Gastroesophageal sphincter (tissue), 4 donors: ENCODE results near the gene IKZF4. TPM values are rescaled to one million over a fixed set of nuclear protein-coding genes. Genes with fewer than 3 reads are reported as not detected.

Experiments
- ATAC-seq: fragments of 150-250 bp; one replicate; pipeline ENCODE4 v1.9.1; 2016; ENCODE audit warnings: mild to moderate bottlenecking, moderate library complexity
- H3K27ac ChIP-seq, 4 donors: fragments of 200-600 bp; sonication (generic) in 3 of 4; 1 replicate in 3 of 4; 2 replicates in 1 of 4; pipeline ENCODE4 v1.5.1; 2016 to 2019
- H3K27me3 ChIP-seq: fragments of 200-600 bp; sonication (generic); one replicate; pipeline ENCODE4 v1.5.1; 2019
- H3K36me3 ChIP-seq, 2 donors: fragments of 200-600 bp; sonication (generic); one replicate each; pipeline ENCODE4 v1.5.1; 2019; ENCODE audit warnings: control low read depth in 1 of 2
- H3K4me1 ChIP-seq, 3 donors: fragments of 200-600 bp; sonication (generic); 1 replicate in 2 of 3; 2 replicates in 1 of 3; pipeline ENCODE4 v1.5.1; 2016 to 2019; ENCODE audit warnings: control low read depth in 2 of 3
- H3K4me3 ChIP-seq, 2 donors: fragments of 200-600 bp; sonication (generic); one replicate each; pipeline ENCODE4 v1.5.1; 2019; ENCODE audit warnings: mild to moderate bottlenecking in 1 of 2, moderate library complexity in 1 of 2
- H3K9me3 ChIP-seq, 3 donors: fragments of 200-600 bp; sonication (generic); one replicate each; pipeline ENCODE4 v1.5.1; 2017 to 2019; ENCODE audit warnings: control low read depth in 2 of 3
- CTCF ChIP-seq, 4 experiments: fragments of 200-600 bp in 2 of 4; fragments of 450-650 bp in 2 of 4; sonication (generic) in 1 of 4; IDR thresholded peaks; one replicate each; pipeline ENCODE4 v1.5.1; 2017 to 2019; ENCODE audit warnings: antibody characterized with exemption in 4 of 4, mild to moderate bottlenecking in 2 of 4, moderate library complexity in 2 of 4
- EP300 ChIP-seq: sonication (generic); formaldehyde crosslinking; IDR thresholded peaks from one replicate; pipeline ENCODE4 v1.6.1; 2017; ENCODE audit warnings: antibody characterized with exemption, mild to moderate bottlenecking
- POLR2A ChIP-seq, 2 donors: fragments of 450-650 bp; IDR thresholded peaks; one replicate each; pipeline ENCODE4 v1.6.1; 2017; ENCODE audit warnings: antibody characterized with exemption in 2 of 2, mild to moderate bottlenecking in 2 of 2, moderate library complexity in 1 of 2
- POLR2AphosphoS5 ChIP-seq: sonication (generic); formaldehyde crosslinking; IDR thresholded peaks from one replicate; pipeline ENCODE4 v1.6.1; 2017; ENCODE audit warnings: antibody characterized with exemption
- WGBS, 2 donors: methylation state at CpG; one replicate each; pipeline ENCODE4 v1.1.5; 2018; ENCODE audit warnings: low coverage in 1 of 2; 5-methylcytosine and 5-hydroxymethylcytosine counted together
- total RNA-seq, 4 donors: library from RNA; depleted of rRNA; stranded (reverse); fragments of >200 nt; gene quantifications; one replicate each; pipeline ENCODE4 v1.1.0, GENCODE V29; 2016

The IKZF4 gene
- total RNA-seq, 4 donors from 2014 or later = 5.1 to 7.3 (median 6.5) TPM

GRCh38 chr12:56080556-56081138 lies 59.8 kb downstream of the IKZF4 start:
- WGBS, 2 donors = no CpG with 5 or more reads among the region's 20 CpGs
- TF ChIP-seq EP300 (no peak), POLR2A (IDR thresholded peaks at IDR 0.05) (no peak), POLR2AphosphoS5 (no peak), CTCF (IDR thresholded peaks at IDR 0.05) (no peak)
- no peak for ATAC-seq

GRCh38 chr12:56081393-56082347 lies 60.8 kb downstream of the IKZF4 start:
- peak overlapping the region in 3 of 4 donors; percentile 5 to 77 (median 76) for H3K27ac ChIP-seq

More at GRCh38 chr12:56080556-56081138, 59.8 kb downstream of the IKZF4 start:
- no peaks in the 10 kb centered on the region for H3K36me3 ChIP-seq
- H3K4me1 ChIP-seq = peaks cover 0 to 22% (median 6%) of the 10 kb centered on the region in 3 donors
- H3K27ac ChIP-seq = peak overlapping the region in 3 of 4 donors; percentile 45 to 77 (median 76)
- H3K9me3 ChIP-seq = no peaks in the 10 kb centered on the region
- H3K4me3 ChIP-seq = peak overlapping the region in 1 of 2 donors; percentile 58
- H3K27me3 ChIP-seq = peaks cover 22% of the 10 kb centered on the region

GRCh38 chr12:56082382-56082781 lies 61.5 kb downstream of the IKZF4 start:
- Histone ChIP-seq H3K36me3 (no peaks in the 10 kb centered on the region), H3K27ac (peak overlapping the region in 3 of 4 donors; percentile 5 to 52 (median 31)), H3K9me3 (no peaks in the 10 kb centered on the region), H3K4me1 (peaks cover 0 to 22% (median 6%) of the 10 kb centered on the region in 3 donors), H3K27me3 (peaks cover 22% of the 10 kb centered on the region), H3K4me3 (peak overlapping the region in 1 of 2 donors; percentile 58)
- 50% methylated on average over 1 of the region's 2 CpGs; no CpG with 5 or more reads in 1 of the 2 donors for WGBS, 2 donors
- no peak for ATAC-seq
- TF ChIP-seq POLR2AphosphoS5 (no peak), POLR2A (IDR thresholded peaks at IDR 0.05) (no peak), EP300 (no peak), CTCF (IDR thresholded peaks at IDR 0.05) (no peak)

More at GRCh38 chr12:56081393-56082347, 60.8 kb downstream of the IKZF4 start:
- peaks cover 0 to 22% (median 6%) of the 10 kb centered on the region in 3 donors for H3K4me1 ChIP-seq
- peaks cover 22% of the 10 kb centered on the region for H3K27me3 ChIP-seq
- H3K9me3 ChIP-seq = no peaks in the 10 kb centered on the region
- peak overlapping the region in 1 of 2 donors; percentile 58 for H3K4me3 ChIP-seq
- TF ChIP-seq CTCF (IDR thresholded peaks at IDR 0.05) (no peak), EP300 (no peak), POLR2A (IDR thresholded peaks at IDR 0.05) (no peak)
- H3K36me3 ChIP-seq = no peaks in the 10 kb centered on the region
- no peak for ATAC-seq
- 51% methylated on average over 3 of the region's 6 CpGs; no CpG with 5 or more reads in 1 of the 2 donors for WGBS, 2 donors

GRCh38 chr12:56082967-56083366 lies 62.1 kb downstream of the IKZF4 start:
- Histone ChIP-seq H3K4me3 (no peak overlapping the region), H3K36me3 (no peaks in the 10 kb centered on the region), H3K4me1 (peaks cover 0 to 22% (median 6%) of the 10 kb centered on the region in 3 donors), H3K27ac (peak overlapping the region in 1 of 4 donors; percentile 52), H3K9me3 (no peaks in the 10 kb centered on the region), H3K27me3 (peaks cover 22% of the 10 kb centered on the region)
- 20 to 64% methylated on average over 1 of the region's 3 CpGs for WGBS, 2 donors
- ATAC-seq = no peak
- TF ChIP-seq POLR2A (IDR thresholded peaks at IDR 0.05) (no peak), EP300 (no peak), POLR2AphosphoS5 (no peak), CTCF (IDR thresholded peaks at IDR 0.05) (no peak)
